HCT116 (cell line): ENCODE measurements around the gene CLIP2. TPM values are rescaled to one million over a fixed set of nuclear protein-coding genes. Genes with fewer than 3 reads are reported as not detected.
"Not testable (repeated sequence)": the region's sequence is repeated elsewhere in the genome, so short reads cannot be mapped to it uniquely, and the experiment has no call there.

Experiments used
- ATAC-seq: fragments of 200-7000 bp; cut with Tn5 transposase; 2 replicates; pipeline ENCODE4 v1.9.1; 2020; ENCODE audit warnings: mild to moderate bottlenecking, moderate library complexity
- BruUV-seq: library from RNA; stranded (reverse); fragments of 400-500 nt; replicated peaks from 2 replicates; lab custom pipeline; 2021; lab: Mats Ljungman, UMichigan
- CTCF ChIA-PET: fragments of 300-600 bp; sonication (Branson Sonifier 250); formaldehyde crosslinking; loops from one replicate; lab custom pipeline; 2021; ENCODE audit warnings: antibody characterized with exemption; lab: Charles Lee
- POLR2A ChIA-PET: fragments of 300-600, 350-600 bp; sonication (Branson Sonifier 250); formaldehyde crosslinking; loops from one replicate; lab custom pipeline; 2021; ENCODE audit warnings: antibody characterized with exemption; lab: Charles Lee
- RAD21 ChIA-PET, 2 experiments: fragments of 300-600 bp; sonication (Branson Sonifier 250); formaldehyde crosslinking; loops; one replicate each; lab custom pipeline; 2023; ENCODE audit warnings: low total read pairs in 2 of 2; ENCODE audit not compliant: uncharacterized antibody in 2 of 2, unreplicated experiment in 2 of 2, low non-redundant PET in 1 of 2; lab: Charles Lee
- DNase-seq: peaks from one replicate; pipeline ENCODE4 v3.0.0-alpha.2; 2010; ENCODE audit warnings: low read depth, low spot score
- H2AFZ ChIP-seq: fragments of 200-600 bp; shearing (Covaris generic), sonication (generic); 2 replicates; pipeline ENCODE4 v1.6.1; 2017; ENCODE audit warnings: low read depth, mixed run types, mixed read lengths, antibody characterized with exemption, low read length; ENCODE audit not compliant: poor library complexity, severe bottlenecking
- H3K27ac ChIP-seq: 2 replicates; pipeline ENCODE4 v1.5.1; 2012; ENCODE audit warnings: low read depth, low read length
- H3K27me3 ChIP-seq: fragments of 200-600 bp; sonication (generic); 2 replicates; pipeline ENCODE4 v1.6.1; 2016; ENCODE audit warnings: mixed run types, low read length, mixed read lengths; ENCODE audit not compliant: insufficient read depth
- H3K36me3 ChIP-seq, 2 experiments: fragments of 200-500 bp in 1 of 2; fragments of 200-600 bp in 1 of 2; sonication (Bioruptor generic) in 1 of 2; sonication (generic) in 1 of 2; 2 replicates each; pipeline versions ENCODE4 v1.5.1 to v1.6.1; 2014 to 2016; ENCODE audit warnings: low read length in 2 of 2, inconsistent platforms in 1 of 2, mixed read lengths in 1 of 2, mixed run types in 1 of 2; ENCODE audit not compliant: insufficient read depth in 2 of 2, control insufficient read depth in 1 of 2
- H3K4me1 ChIP-seq, 2 experiments: fragments of 200-600 bp in 1 of 2; sonication (generic) in 1 of 2; 2 replicates each; pipeline versions ENCODE4 v1.5.1 to v1.6.1; 2012 to 2017; ENCODE audit warnings: low read length in 2 of 2, inconsistent platforms in 1 of 2, mild to moderate bottlenecking in 1 of 2, mixed read lengths in 1 of 2, mixed run types in 1 of 2, moderate library complexity in 1 of 2; ENCODE audit not compliant: insufficient read depth in 2 of 2, control insufficient read depth in 1 of 2
- H3K4me2 ChIP-seq: fragments of 200-600 bp; sonication (generic); 2 replicates; pipeline ENCODE4 v1.6.1; 2017; ENCODE audit warnings: mixed run types, low read length, mixed read lengths
- H3K4me3 ChIP-seq, 2 experiments: fragments of 200-600 bp in 1 of 2; sonication (generic) in 1 of 2; replicated peaks in 1 of 2; 2 replicates each; pipeline ENCODE4 v1.5.1; 2011 to 2016; ENCODE audit warnings: low read length in 2 of 2, control low read depth in 1 of 2, low read depth in 1 of 2, mild to moderate bottlenecking in 1 of 2, mixed read lengths in 1 of 2, mixed run types in 1 of 2
- H3K79me2 ChIP-seq: fragments of 200-600 bp; sonication (generic); 2 replicates; pipeline ENCODE4 v1.6.1; 2017; ENCODE audit warnings: mild to moderate bottlenecking, mixed run types, low read length, moderate library complexity, mixed read lengths; ENCODE audit not compliant: insufficient read depth
- H3K9ac ChIP-seq: fragments of 200-600 bp; sonication (generic); 2 replicates; pipeline ENCODE4 v1.6.1; 2016; ENCODE audit warnings: low read length, mixed read lengths
- H3K9me2 ChIP-seq: fragments of 200-600 bp; sonication (generic), shearing (Covaris generic); 2 replicates; pipeline ENCODE4 v1.6.1; 2017; ENCODE audit warnings: mixed run types, mild to moderate bottlenecking, moderate library complexity; ENCODE audit not compliant: insufficient read depth
- H3K9me3 ChIP-seq, 2 experiments: fragments of 200-500 bp in 1 of 2; fragments of 200-600 bp in 1 of 2; sonication (Bioruptor generic) in 1 of 2; sonication (generic) in 1 of 2; 2 replicates each; pipeline ENCODE4 v1.6.1; 2014 to 2017; ENCODE audit warnings: low read length in 2 of 2, mixed read lengths in 2 of 2, inconsistent platforms in 1 of 2, low read depth in 1 of 2, mild to moderate bottlenecking in 1 of 2, mixed run types in 1 of 2, moderate library complexity in 1 of 2; ENCODE audit not compliant: control insufficient read depth in 1 of 2, insufficient read depth in 1 of 2
- H4K20me1 ChIP-seq: fragments of 200-600 bp; sonication (generic), shearing (Covaris generic); 2 replicates; pipeline ENCODE4 v1.6.1; 2017; ENCODE audit warnings: mixed run types, mild to moderate bottlenecking, moderate library complexity; ENCODE audit not compliant: insufficient read depth
- CBX3 ChIP-seq: IDR thresholded peaks from 2 replicates; pipeline ENCODE4 v1.6.1; 2012; ENCODE audit warnings: low read depth
- CEBPB ChIP-seq: IDR thresholded peaks from 2 replicates; pipeline ENCODE4 v1.6.1; 2012; ENCODE audit warnings: low read depth
- ELF1 ChIP-seq: IDR thresholded peaks from 2 replicates; pipeline ENCODE4 v1.6.1; 2012; ENCODE audit warnings: low read depth, borderline replicate concordance
- EZH2phosphoT487 ChIP-seq: fragments of 200-600 bp; IDR thresholded peaks from 2 replicates; pipeline ENCODE4 v1.6.1; 2018; ENCODE audit warnings: antibody characterized with exemption, borderline replicate concordance
- POLR2A ChIP-seq: IDR thresholded peaks from 2 replicates; pipeline ENCODE4 v1.7.0; 2011; ENCODE audit warnings: borderline replicate concordance; ENCODE audit not compliant: insufficient read depth, insufficient read length; ENCODE audit errors: extremely low read depth
- POLR2AphosphoS5 ChIP-seq: IDR thresholded peaks from 2 replicates; pipeline ENCODE4 v1.6.1; 2011; ENCODE audit warnings: mild to moderate bottlenecking, low read depth, low read length, moderate library complexity
- RAD21 ChIP-seq: IDR thresholded peaks from 2 replicates; pipeline ENCODE4 v1.6.1; 2012; ENCODE audit warnings: low read depth, mild to moderate bottlenecking
- SIN3A ChIP-seq: IDR thresholded peaks from 2 replicates; pipeline ENCODE4 v1.6.1; 2012; ENCODE audit warnings: low read depth
- SRF ChIP-seq: IDR thresholded peaks from 2 replicates; pipeline ENCODE4 v1.6.1; 2012; ENCODE audit warnings: low read depth
- TCF7L2 ChIP-seq: IDR thresholded peaks from 2 replicates; pipeline ENCODE4 v1.7.0; 2011; ENCODE audit warnings: borderline replicate concordance, inconsistent platforms; ENCODE audit not compliant: insufficient read depth, insufficient read length; ENCODE audit errors: extremely low read depth
- ZFX ChIP-seq: fragments of 450-650 bp; IDR thresholded peaks from 2 replicates; pipeline ENCODE4 v1.6.1; 2017
- ZNF274 ChIP-seq: fragments of 200-500 bp; sonication (Bioruptor generic); IDR thresholded peaks from 2 replicates; pipeline ENCODE4 v1.6.1; 2014; ENCODE audit warnings: mild to moderate bottlenecking, low read depth, low read length, inconsistent platforms
- intact Hi-C: fragments of 100-400 bp; cut with micrococcal nuclease; formaldehyde crosslinking; loops from 2 replicates; pipeline ENCODE4 v1.10.0; 2022
- total RNA-seq: library from RNA; stranded (reverse); gene quantifications from one replicate; pipeline ENCODE4 v1.2.1, GENCODE V29; 2021; ENCODE audit not compliant: unreplicated experiment
- TF ChIP-seq, protein P1 (sequence below): IDR thresholded peaks from 2 replicates; pipeline ENCODE4 v1.6.1; 2011; ENCODE audit warnings: mild to moderate bottlenecking, low read length, moderate library complexity; ENCODE audit not compliant: insufficient replicate concordance; ENCODE audit errors: extremely low read depth
- TF ChIP-seq, protein P2 (sequence below), 3 experiments: fragments of 200-600 bp in 1 of 3; sonication (generic) in 1 of 3; IDR thresholded peaks in 2 of 3; conservative IDR thresholded peaks in 1 of 3; 2 replicates each; pipeline ENCODE4 v1.5.1; 2012 to 2017; ENCODE audit warnings: low read depth in 2 of 3, low read length in 2 of 3, antibody characterized with exemption in 1 of 3, borderline replicate concordance in 1 of 3, control low read depth in 1 of 3, mild to moderate bottlenecking in 1 of 3, mixed read lengths in 1 of 3, mixed run types in 1 of 3, moderate library complexity in 1 of 3; ENCODE audit not compliant: insufficient read depth in 1 of 3

CLIP2 gene
- total RNA-seq, 1 experiment from 2014 or later = 40.1 TPM

DNA sequence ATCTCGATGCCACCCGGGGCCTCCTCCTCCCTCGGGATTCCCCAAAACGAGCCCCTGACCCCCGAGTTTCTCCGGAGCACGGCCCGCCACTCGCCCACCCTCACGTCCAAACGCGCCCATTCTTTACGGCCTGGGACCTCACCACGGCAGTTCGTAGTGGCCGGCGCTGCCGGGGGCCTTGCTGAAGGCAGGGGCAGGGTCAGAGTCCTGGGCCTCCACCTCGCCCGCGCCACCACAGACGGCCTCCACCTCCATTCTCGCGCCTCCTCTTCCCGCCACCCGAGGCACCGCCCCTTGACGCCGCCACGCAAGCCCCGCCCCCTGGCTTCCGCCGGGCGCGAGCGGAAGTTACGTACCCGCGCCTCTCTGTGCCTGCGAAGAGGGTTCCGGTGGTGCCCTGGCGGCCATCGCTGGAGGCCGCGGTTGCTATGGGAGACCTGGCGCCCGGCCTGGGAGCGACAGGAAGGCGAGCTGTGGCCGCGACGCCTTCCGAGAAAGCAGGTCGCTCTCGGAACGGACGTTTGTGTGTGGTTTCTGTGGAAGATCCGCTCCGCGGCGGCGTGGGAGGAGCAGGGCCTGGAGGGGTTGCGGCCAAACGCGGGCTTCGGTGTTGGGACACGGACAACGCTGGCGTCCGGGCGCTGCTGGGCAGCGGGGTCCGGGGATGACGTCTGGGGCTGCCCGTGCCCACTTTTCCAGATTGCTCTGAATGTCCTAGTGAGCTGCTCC is 34.9 kb upstream of the CLIP2 start, which contains the start of gene RFC2 (continued):
- TF ChIP-seq TCF7L2 (no peak), EZH2phosphoT487 (no peak), SRF (no peak), CBX3 (peak; percentile 83; the same call in 1 of the 2 replicates), POLR2A (no peak), ZFX (peak; percentile 88; the same call in 1 of the 2 replicates), CEBPB (no peak), ZNF274 (no peak)
- TF ChIP-seq, protein P1, sequence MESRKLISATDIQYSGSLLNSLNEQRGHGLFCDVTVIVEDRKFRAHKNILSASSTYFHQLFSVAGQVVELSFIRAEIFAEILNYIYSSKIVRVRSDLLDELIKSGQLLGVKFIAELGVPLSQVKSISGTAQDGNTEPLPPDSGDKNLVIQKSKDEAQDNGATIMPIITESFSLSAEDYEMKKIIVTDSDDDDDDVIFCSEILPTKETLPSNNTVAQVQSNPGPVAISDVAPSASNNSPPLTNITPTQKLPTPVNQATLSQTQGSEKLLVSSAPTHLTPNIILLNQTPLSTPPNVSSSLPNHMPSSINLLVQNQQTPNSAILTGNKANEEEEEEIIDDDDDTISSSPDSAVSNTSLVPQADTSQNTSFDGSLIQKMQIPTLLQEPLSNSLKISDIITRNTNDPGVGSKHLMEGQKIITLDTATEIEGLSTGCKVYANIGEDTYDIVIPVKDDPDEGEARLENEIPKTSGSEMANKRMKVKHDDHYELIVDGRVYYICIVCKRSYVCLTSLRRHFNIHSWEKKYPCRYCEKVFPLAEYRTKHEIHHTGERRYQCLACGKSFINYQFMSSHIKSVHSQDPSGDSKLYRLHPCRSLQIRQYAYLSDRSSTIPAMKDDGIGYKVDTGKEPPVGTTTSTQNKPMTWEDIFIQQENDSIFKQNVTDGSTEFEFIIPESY = peak; percentile 9

DNA sequence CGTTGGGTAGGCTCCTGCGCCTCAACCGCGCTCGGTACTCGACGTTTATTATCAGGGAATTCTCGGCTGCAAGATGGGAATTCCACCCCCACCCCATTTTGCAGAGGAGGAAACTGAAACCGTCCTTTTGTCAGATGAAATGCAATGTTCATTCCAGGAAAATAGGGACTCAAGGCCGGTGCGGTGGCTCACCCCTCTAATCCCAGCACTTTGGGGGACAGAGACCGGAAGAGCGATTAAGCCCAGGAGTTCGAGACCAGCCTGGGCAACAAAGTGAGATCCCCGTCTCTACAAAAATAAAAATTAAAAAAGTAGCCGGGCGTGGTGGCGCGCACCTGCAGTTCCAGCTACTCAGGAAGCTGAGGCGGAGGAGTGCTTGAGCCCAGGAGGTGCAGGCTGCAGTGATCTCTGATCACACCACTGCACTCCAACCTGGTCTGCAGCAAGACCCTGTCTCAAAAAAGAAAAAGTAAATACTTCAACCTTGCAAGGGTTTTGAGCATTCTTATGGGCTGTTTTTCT is 34.3 kb upstream of the CLIP2 start:
- ATAC-seq (no peak), DNase-seq (no peak)
- Histone ChIP-seq H3K27me3 (no peaks in the 10 kb centered on the region), H3K4me3 (peak overlapping the region; percentile 92 to 98), H3K4me2 (peak overlapping the region; percentile 82), H4K20me1 (no peaks in the 10 kb centered on the region), H3K4me1 (peaks cover 12 to 30% of the 10 kb centered on the region in 2 experiments; a peak in 3 of 4 replicates), H3K27ac (peak overlapping the region; percentile 84), H2AFZ (no peak overlapping the region), H3K9me2 (no peaks in the 10 kb centered on the region), H3K79me2 (peaks cover 45% of the 10 kb centered on the region), H3K36me3 (peaks cover 11 to 18% of the 10 kb centered on the region in 2 experiments), H3K9me3 (no peaks in the 10 kb centered on the region), H3K9ac (peak overlapping the region; percentile 94)
- intact Hi-C loops = no loop called here
- ChIA-PET CTCF (no interaction called here), RAD21 (interaction anchor here in 1 of 2 experiments (0.7 kb wide), 1 partner anchor 155 kb away, joined by 3 read pairs; no protein-coding TSS in a partner anchor), POLR2A (no interaction called here)
- no peak for TF ChIP-seq POLR2AphosphoS5
- no peak for TF ChIP-seq SIN3A
- no peak for TF ChIP-seq ELF1
- TF ChIP-seq, protein P2, sequence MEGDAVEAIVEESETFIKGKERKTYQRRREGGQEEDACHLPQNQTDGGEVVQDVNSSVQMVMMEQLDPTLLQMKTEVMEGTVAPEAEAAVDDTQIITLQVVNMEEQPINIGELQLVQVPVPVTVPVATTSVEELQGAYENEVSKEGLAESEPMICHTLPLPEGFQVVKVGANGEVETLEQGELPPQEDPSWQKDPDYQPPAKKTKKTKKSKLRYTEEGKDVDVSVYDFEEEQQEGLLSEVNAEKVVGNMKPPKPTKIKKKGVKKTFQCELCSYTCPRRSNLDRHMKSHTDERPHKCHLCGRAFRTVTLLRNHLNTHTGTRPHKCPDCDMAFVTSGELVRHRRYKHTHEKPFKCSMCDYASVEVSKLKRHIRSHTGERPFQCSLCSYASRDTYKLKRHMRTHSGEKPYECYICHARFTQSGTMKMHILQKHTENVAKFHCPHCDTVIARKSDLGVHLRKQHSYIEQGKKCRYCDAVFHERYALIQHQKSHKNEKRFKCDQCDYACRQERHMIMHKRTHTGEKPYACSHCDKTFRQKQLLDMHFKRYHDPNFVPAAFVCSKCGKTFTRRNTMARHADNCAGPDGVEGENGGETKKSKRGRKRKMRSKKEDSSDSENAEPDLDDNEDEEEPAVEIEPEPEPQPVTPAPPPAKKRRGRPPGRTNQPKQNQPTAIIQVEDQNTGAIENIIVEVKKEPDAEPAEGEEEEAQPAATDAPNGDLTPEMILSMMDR (IDR thresholded peaks at IDR 0.05 in 2 of 3, conservative IDR thresholded peaks at IDR 0.05 in 1 of 3; ENCODE audit: borderline replicate concordance in 1 of 3, insufficient read depth in 1 of 3, low read depth in 2 of 3, low read length in 2 of 3) = no peak
- TF ChIP-seq RAD21 = no peak
- no peak for TF ChIP-seq CEBPB
- BruUV-seq = TSS peak; percentile 86

DNA sequence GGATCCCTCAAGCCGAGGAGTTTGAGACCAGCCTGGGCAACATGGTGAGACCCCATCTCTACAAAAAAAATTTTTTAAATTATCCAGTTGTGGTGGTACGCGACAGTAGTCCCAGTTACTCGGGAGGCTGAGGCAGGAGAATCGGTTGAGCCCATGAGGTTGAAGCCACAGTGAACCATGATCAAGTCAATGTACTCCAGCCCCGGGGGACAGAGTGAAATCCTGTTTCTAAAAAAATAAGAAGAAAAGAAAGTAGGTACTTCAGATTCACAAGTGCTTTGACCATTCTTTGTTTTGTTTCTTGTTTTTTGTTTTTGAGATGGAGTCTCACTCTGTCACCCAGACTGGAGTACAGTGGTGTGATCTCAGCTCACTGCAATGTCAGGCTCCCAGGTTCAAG is 33.7 kb upstream of the CLIP2 start:
- POLR2A ChIA-PET, H3K27me3 ChIP-seq, H3K9me3 ChIP-seq, H4K20me1 ChIP-seq, intact Hi-C loops, ATAC-seq, DNase-seq, H2AFZ ChIP-seq, H3K9me2 ChIP-seq, BruUV-seq: not testable (repeated sequence)
- CTCF ChIA-PET = interaction anchor here (0.9 kb wide), 1 partner anchor 20 kb away, joined by 3 read pairs; no protein-coding TSS in a partner anchor
- Histone ChIP-seq H3K4me3 (peak overlapping the region; percentile 92 to 98), H3K4me1 (peaks cover 12 to 30% of the 10 kb centered on the region in 2 experiments; a peak in 3 of 4 replicates), H3K79me2 (peaks cover 39% of the 10 kb centered on the region), H3K4me2 (peak overlapping the region; percentile 82), H3K9ac (peak overlapping the region; percentile 94), H3K27ac (peak overlapping the region; percentile 84; the same call in 1 of the 2 replicates), H3K36me3 (peaks cover 6 to 12% of the 10 kb centered on the region in 2 experiments; a peak in 3 of 4 replicates)
- RAD21 ChIA-PET = interaction anchor here in 1 of 2 experiments (0.7 kb wide), 1 partner anchor 154 kb away, joined by 3 read pairs; no protein-coding TSS in a partner anchor
